IMR-90 (cell line): ENCODE data around the gene FLT3LG.

Experiments
- BHLHE40 ChIP-seq: fragments of 150-350 bp; IDR thresholded peaks from 2 replicates; pipeline ENCODE4 v1.6.1; 2016; ENCODE audit warnings: mild to moderate bottlenecking, low read depth, low read length
- CEBPB ChIP-seq: IDR thresholded peaks from 2 replicates; pipeline ENCODE4 v1.6.1; 2012; ENCODE audit warnings: low read depth, low read length, improper control_type of control experiment
- MAFK ChIP-seq: IDR thresholded peaks from 2 replicates; pipeline ENCODE4 v1.6.1; 2012; ENCODE audit warnings: low read depth, low read length, improper control_type of control experiment
- MAZ ChIP-seq: IDR thresholded peaks from 2 replicates; pipeline ENCODE4 v1.6.1; 2012; ENCODE audit warnings: low read depth, mild to moderate bottlenecking, low read length, improper control_type of control experiment, moderate library complexity, borderline replicate concordance
- NFE2L2 ChIP-seq: fragments of 150-350 bp; IDR thresholded peaks from 2 replicates; pipeline ENCODE4 v1.6.1; 2016; ENCODE audit warnings: low read depth, mild to moderate bottlenecking, low read length
- POLR2A ChIP-seq: IDR thresholded peaks from 2 replicates; pipeline ENCODE4 v1.6.1; 2012; ENCODE audit warnings: mild to moderate bottlenecking, low read depth, low read length
- RAD21 ChIP-seq: IDR thresholded peaks from 2 replicates; pipeline ENCODE4 v1.6.1; 2012; ENCODE audit warnings: low read length, improper control_type of control experiment
- RCOR1 ChIP-seq: IDR thresholded peaks from 2 replicates; pipeline ENCODE4 v1.6.1; 2012; ENCODE audit warnings: mild to moderate bottlenecking, low read length, improper control_type of control experiment; ENCODE audit not compliant: insufficient replicate concordance
- RFX5 ChIP-seq: IDR thresholded peaks from 2 replicates; pipeline ENCODE4 v1.8.0; 2012; ENCODE audit warnings: low read depth, mild to moderate bottlenecking, low read length, moderate library complexity
- SMC3 ChIP-seq: fragments of 150-350 bp; IDR thresholded peaks from 2 replicates; pipeline ENCODE4 v1.6.1; 2016; ENCODE audit warnings: low read depth, mild to moderate bottlenecking, antibody characterized with exemption, low read length, moderate library complexity
- TF ChIP-seq, protein P1 (sequence below): conservative IDR thresholded peaks from 2 replicates; pipeline ENCODE4 v1.5.1; 2012; ENCODE audit warnings: mild to moderate bottlenecking, low read depth, low read length, improper control_type of control experiment
- TF ChIP-seq, protein P2 (sequence below): fragments of 150-350 bp; IDR thresholded peaks from 2 replicates; pipeline ENCODE4 v1.6.1; 2016; ENCODE audit warnings: low read depth, mild to moderate bottlenecking, low read length, moderate library complexity, borderline replicate concordance
- TF ChIP-seq, protein P3 (sequence below): fragments of 150-350 bp; IDR thresholded peaks from 2 replicates; pipeline ENCODE4 v1.6.1; 2017; ENCODE audit warnings: mild to moderate bottlenecking, antibody characterized with exemption, low read length, low read depth

DNA sequence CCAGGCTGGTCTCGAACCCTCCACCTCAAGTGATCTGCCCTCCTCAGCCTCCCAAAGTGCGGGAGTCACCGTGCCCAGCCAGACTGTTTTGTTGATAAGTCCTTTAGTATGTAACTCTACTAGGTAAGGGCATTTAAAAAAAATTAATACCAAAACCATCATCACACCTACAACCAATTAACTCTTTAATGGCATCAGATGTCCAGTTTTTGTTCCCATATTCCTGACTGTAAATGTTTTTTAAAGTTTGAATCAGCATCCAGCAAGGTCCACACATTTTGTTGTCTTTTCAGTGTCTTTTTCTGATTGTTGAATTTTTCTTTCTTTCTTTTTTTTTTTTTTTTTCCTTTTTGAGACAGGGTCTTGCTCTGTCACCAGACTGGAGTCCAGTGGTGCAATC, 44.0 kb downstream of the FLT3LG start:
- no peak for TF ChIP-seq MAFK
- TF ChIP-seq, protein P1, sequence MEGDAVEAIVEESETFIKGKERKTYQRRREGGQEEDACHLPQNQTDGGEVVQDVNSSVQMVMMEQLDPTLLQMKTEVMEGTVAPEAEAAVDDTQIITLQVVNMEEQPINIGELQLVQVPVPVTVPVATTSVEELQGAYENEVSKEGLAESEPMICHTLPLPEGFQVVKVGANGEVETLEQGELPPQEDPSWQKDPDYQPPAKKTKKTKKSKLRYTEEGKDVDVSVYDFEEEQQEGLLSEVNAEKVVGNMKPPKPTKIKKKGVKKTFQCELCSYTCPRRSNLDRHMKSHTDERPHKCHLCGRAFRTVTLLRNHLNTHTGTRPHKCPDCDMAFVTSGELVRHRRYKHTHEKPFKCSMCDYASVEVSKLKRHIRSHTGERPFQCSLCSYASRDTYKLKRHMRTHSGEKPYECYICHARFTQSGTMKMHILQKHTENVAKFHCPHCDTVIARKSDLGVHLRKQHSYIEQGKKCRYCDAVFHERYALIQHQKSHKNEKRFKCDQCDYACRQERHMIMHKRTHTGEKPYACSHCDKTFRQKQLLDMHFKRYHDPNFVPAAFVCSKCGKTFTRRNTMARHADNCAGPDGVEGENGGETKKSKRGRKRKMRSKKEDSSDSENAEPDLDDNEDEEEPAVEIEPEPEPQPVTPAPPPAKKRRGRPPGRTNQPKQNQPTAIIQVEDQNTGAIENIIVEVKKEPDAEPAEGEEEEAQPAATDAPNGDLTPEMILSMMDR: no peak
- no peak for TF ChIP-seq RCOR1
- TF ChIP-seq NFE2L2: no peak
- no peak for TF ChIP-seq POLR2A
- TF ChIP-seq RAD21: no peak
- TF ChIP-seq SMC3: no peak
- no peak for TF ChIP-seq MAZ
- TF ChIP-seq, protein P2, sequence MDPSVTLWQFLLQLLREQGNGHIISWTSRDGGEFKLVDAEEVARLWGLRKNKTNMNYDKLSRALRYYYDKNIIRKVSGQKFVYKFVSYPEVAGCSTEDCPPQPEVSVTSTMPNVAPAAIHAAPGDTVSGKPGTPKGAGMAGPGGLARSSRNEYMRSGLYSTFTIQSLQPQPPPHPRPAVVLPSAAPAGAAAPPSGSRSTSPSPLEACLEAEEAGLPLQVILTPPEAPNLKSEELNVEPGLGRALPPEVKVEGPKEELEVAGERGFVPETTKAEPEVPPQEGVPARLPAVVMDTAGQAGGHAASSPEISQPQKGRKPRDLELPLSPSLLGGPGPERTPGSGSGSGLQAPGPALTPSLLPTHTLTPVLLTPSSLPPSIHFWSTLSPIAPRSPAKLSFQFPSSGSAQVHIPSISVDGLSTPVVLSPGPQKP: no peak
- no peak for TF ChIP-seq CEBPB
- TF ChIP-seq, protein P3, sequence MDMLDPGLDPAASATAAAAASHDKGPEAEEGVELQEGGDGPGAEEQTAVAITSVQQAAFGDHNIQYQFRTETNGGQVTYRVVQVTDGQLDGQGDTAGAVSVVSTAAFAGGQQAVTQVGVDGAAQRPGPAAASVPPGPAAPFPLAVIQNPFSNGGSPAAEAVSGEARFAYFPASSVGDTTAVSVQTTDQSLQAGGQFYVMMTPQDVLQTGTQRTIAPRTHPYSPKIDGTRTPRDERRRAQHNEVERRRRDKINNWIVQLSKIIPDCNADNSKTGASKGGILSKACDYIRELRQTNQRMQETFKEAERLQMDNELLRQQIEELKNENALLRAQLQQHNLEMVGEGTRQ: no peak
- no peak for TF ChIP-seq RFX5
- TF ChIP-seq BHLHE40: no peak
